Body of pancreas (tissue), 4 donors: ENCODE measurements around the gene NR3C2. TPM values are rescaled to one million over a fixed set of nuclear protein-coding genes. Genes with fewer than 3 reads are reported as not detected.
A peak's percentile ranks its signal among the peaks of the same experiment; 100 is the strongest.

Experiments used
- ATAC-seq: fragments of 150-250 bp; one replicate; pipeline ENCODE4 v1.9.1; 2016
- DNase-seq, 4 donors: peaks; one replicate each; pipeline ENCODE4 v3.0.0-alpha.2; 2019
- H3K27ac ChIP-seq, 4 donors: fragments of 200-600 bp; sonication (generic); 1 replicate in 3 of 4; 2 replicates in 1 of 4; pipeline versions ENCODE4 v1.5.1 to v1.6.1; 2016 to 2019; ENCODE audit warnings: mild to moderate bottlenecking in 1 of 4, mixed read lengths in 1 of 4, moderate library complexity in 1 of 4
- H3K27me3 ChIP-seq, 2 donors: fragments of 200-600 bp; sonication (generic); one replicate each; pipeline ENCODE4 v1.6.0; 2016; ENCODE audit warnings: mild to moderate bottlenecking in 1 of 2
- H3K36me3 ChIP-seq, 2 donors: fragments of 200-600 bp; sonication (generic); replicated peaks in 1 of 2; 2 replicates each; pipeline ENCODE4 v1.5.1; 2016; ENCODE audit warnings: low read depth in 2 of 2; ENCODE audit not compliant: insufficient read depth in 1 of 2
- H3K4me1 ChIP-seq: fragments of 200-600 bp; sonication (generic); one replicate; pipeline ENCODE4 v1.6.0; 2016
- H3K4me3 ChIP-seq, 2 donors: fragments of 200-600 bp; sonication (generic); 1 replicate in 1 of 2; 2 replicates in 1 of 2; pipeline ENCODE4 v1.5.1; 2016 to 2019
- H3K9me3 ChIP-seq, 3 donors: fragments of 200-600 bp; sonication (generic); 1 replicate in 2 of 3; 2 replicates in 1 of 3; pipeline ENCODE4 v1.5.1; 2016
- CTCF ChIP-seq, 7 experiments: fragments of 450-650 bp in 4 of 7; fragments of 200-600 bp in 3 of 7; sonication (generic) in 3 of 7; IDR thresholded peaks; one replicate each; pipeline ENCODE4 v1.5.1; 2016 to 2019; ENCODE audit warnings: antibody characterized with exemption in 7 of 7
- POLR2A ChIP-seq, 3 donors: fragments of 450-650 bp; IDR thresholded peaks; one replicate each; pipeline ENCODE4 v1.6.1; 2016; ENCODE audit warnings: antibody characterized with exemption in 3 of 3, mild to moderate bottlenecking in 2 of 3
- WGBS, 2 donors: methylation state at CpG; one replicate each; pipeline ENCODE4 v1.1.5; 2017; 5-methylcytosine and 5-hydroxymethylcytosine counted together
- intact Hi-C: fragments of 100-400 bp; cut with DNase I; formaldehyde crosslinking; loops from one replicate; pipeline ENCODE4 v1.15.1; 2023
- total RNA-seq, 2 donors: library from RNA; depleted of rRNA; stranded (reverse); fragments of >200 nt; gene quantifications; one replicate each; pipeline ENCODE4 v1.1.0, GENCODE V29; 2016

NR3C2 gene
- total RNA-seq, 2 donors from 2014 or later = 14.8 to 18.8 TPM

DNA sequence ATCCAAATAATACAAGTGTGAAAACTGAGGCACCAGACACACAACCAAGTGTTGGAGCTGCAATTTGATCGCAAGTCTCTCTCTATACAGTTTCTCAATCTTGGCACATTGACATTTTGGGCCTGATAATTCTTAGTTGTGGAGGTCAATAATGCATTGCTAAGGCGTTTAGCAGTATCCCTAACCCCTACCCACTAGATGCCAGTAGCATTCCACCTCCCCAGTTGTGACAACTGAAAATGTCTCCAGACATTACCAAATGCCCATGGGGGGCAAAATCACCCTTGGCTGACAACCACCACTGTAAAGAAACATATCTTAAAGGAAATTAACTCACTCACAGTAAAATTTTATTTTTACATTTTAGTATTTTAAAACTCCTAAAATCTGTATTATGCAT lies 4.2 kb downstream of the NR3C2 start:
- no peak for TF ChIP-seq CTCF (IDR thresholded peaks at IDR 0.05)
- no peak for TF ChIP-seq POLR2A (IDR thresholded peaks at IDR 0.05)
- Histone ChIP-seq H3K27me3 (no peaks in the 10 kb centered on the region), H3K9me3 (no peaks in the 10 kb centered on the region), H3K4me1 (peaks cover 48% of the 10 kb centered on the region), H3K27ac (no peak overlapping the region), H3K36me3 (no peaks in the 10 kb centered on the region), H3K4me3 (no peak overlapping the region)
- no peak for ATAC-seq
- 78 to 80% methylated on average over 2 of the region's 2 CpGs for WGBS, 2 donors
- intact Hi-C loops = no loop called here
- DNase-seq = no peak

- no peak overlapping the region for H3K27ac ChIP-seq
Observed at GRCh38 chr4:148437439-148437838, 4.8 kb downstream of the NR3C2 start.

DNA sequence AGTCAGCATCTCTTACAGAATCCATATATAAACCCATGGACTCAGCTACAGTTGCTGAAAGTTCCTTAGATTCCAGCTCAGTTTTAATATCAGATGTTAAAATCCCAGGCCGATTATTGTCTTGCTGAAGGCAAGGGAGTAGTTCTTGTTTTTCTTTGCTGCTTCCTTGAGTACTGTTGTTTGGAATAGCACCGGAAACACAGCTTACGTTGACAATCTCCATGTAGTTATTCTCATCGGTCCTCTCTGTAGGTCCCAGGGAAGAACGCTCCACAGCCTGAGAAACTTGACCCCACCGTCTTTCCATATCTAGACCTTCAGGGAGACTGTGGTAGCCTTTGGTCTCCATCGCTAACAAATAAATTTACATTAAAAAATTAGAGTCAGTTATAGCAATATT lies 5.7 kb downstream of the NR3C2 start:
- H3K27me3 ChIP-seq = no peaks in the 10 kb centered on the region
- H3K36me3 ChIP-seq = no peaks in the 10 kb centered on the region
- H3K9me3 ChIP-seq = no peaks in the 10 kb centered on the region
- no peak for TF ChIP-seq POLR2A (IDR thresholded peaks at IDR 0.05)
- TF ChIP-seq CTCF (IDR thresholded peaks at IDR 0.05) = no peak
- no peak overlapping the region for H3K27ac ChIP-seq
- peaks cover 56% of the 10 kb centered on the region for H3K4me1 ChIP-seq
- 84 to 86% methylated on average over 7 of the region's 7 CpGs for WGBS, 2 donors
- H3K4me3 ChIP-seq = no peak overlapping the region
- intact Hi-C loops = no loop called here
- ATAC-seq (no peak), DNase-seq (no peak)

More at GRCh38 chr4:148437439-148437838, 4.8 kb downstream of the NR3C2 start:
- Histone ChIP-seq H3K4me3 (no peak overlapping the region), H3K27me3 (no peaks in the 10 kb centered on the region), H3K36me3 (no peaks in the 10 kb centered on the region), H3K9me3 (no peaks in the 10 kb centered on the region), H3K4me1 (peaks cover 51% of the 10 kb centered on the region)
- DNase-seq = no peak
- WGBS, 2 donors = 54 to 58% methylated on average over 2 of the region's 2 CpGs
- intact Hi-C loops = no loop called here
- TF ChIP-seq POLR2A (IDR thresholded peaks at IDR 0.05) = no peak
- TF ChIP-seq CTCF (IDR thresholded peaks at IDR 0.05) = no peak
- no peak for ATAC-seq

DNA sequence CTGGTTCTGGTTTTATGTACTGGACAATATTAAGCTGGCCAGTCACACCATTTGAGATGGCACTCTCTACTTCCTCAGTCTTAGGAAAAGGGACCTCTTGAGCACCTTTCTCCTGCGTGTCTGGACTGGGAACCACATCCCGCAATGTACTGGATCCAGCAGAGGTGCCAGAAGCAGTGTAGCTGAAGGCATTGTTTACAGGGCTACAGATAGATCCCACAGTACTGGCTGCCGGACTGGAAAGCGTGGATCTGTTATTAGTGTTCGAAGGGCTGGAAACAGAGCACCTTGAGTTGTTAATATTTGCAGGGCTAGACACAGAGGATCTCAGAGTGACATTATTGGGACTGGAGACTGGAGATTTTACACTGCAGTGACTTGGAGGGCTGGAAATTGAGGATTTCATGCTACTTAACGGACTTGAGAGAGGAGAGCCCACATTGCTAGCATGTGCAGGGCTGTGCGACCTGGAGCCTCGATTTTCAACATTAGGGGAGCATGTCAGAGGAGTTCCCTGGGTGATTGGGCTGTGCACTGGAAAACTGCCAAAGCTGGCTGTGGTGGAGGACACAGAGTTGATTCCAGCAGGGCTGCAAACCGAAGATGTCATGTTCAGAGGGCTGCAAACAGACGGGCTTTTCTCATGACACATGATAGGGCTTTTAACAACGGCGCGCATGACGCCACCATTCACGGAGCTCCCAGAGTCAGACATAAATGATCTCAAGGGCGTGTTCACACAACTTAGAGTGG lies 6.4 kb downstream of the NR3C2 start:
- H3K27ac ChIP-seq = peak overlapping the region in 1 of 4 donors; percentile 1
- H3K9me3 ChIP-seq = no peaks in the 10 kb centered on the region
- ATAC-seq (no peak), DNase-seq (peak in 2 of 4 donors; percentile 32 to 36)
- no peak overlapping the region for H3K4me3 ChIP-seq
- WGBS, 2 donors = 83% methylated on average over 16 of the region's 16 CpGs
- no peaks in the 10 kb centered on the region for H3K36me3 ChIP-seq
- no peaks in the 10 kb centered on the region for H3K27me3 ChIP-seq
- TF ChIP-seq CTCF (IDR thresholded peaks at IDR 0.05) = no peak
- no peak for TF ChIP-seq POLR2A (IDR thresholded peaks at IDR 0.05)
- peaks cover 63% of the 10 kb centered on the region for H3K4me1 ChIP-seq
- intact Hi-C loops = no loop called here
